GM12864 (cell line): ENCODE measurements around the gene HBEGF.

ENCODE experiments used
- DNase-seq: peaks from one replicate; pipeline ENCODE4 v3.0.0-alpha.2; 2011; ENCODE audit warnings: low read depth
- H3K4me3 ChIP-seq: 2 replicates; pipeline ENCODE4 v1.5.1; 2011; ENCODE audit warnings: mild to moderate bottlenecking, low read depth, low read length, control low read depth
- TF ChIP-seq, protein P1 (sequence below): IDR thresholded peaks from 2 replicates; pipeline ENCODE4 v1.5.1; 2011; ENCODE audit warnings: low read depth, mild to moderate bottlenecking, moderate library complexity, low read length, control low read depth, inconsistent platforms; ENCODE audit errors: missing control alignments

The HBEGF gene

DNA sequence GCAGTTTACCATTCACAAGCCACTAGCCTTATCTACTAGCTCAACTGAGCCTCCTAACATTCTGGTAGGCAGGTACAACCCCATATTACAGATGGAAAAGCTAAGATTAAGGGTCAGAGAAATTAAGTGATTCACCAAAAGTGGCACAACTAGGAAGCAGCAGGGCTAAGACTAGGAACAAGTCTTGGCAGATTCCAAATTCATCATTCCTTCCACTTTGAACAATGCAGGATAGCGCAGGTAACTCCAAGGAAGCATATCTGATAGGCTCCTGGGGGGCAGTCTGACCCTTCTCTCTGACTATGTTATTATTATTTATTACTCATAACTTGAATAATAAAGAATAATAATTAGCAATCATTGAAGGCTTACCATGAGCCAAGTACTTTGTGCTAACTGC is 8.5 kb downstream of the HBEGF start:
- TF ChIP-seq, protein P1, sequence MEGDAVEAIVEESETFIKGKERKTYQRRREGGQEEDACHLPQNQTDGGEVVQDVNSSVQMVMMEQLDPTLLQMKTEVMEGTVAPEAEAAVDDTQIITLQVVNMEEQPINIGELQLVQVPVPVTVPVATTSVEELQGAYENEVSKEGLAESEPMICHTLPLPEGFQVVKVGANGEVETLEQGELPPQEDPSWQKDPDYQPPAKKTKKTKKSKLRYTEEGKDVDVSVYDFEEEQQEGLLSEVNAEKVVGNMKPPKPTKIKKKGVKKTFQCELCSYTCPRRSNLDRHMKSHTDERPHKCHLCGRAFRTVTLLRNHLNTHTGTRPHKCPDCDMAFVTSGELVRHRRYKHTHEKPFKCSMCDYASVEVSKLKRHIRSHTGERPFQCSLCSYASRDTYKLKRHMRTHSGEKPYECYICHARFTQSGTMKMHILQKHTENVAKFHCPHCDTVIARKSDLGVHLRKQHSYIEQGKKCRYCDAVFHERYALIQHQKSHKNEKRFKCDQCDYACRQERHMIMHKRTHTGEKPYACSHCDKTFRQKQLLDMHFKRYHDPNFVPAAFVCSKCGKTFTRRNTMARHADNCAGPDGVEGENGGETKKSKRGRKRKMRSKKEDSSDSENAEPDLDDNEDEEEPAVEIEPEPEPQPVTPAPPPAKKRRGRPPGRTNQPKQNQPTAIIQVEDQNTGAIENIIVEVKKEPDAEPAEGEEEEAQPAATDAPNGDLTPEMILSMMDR = no peak
- DNase-seq = no peak
- H3K4me3 ChIP-seq = no peak overlapping the region

DNA sequence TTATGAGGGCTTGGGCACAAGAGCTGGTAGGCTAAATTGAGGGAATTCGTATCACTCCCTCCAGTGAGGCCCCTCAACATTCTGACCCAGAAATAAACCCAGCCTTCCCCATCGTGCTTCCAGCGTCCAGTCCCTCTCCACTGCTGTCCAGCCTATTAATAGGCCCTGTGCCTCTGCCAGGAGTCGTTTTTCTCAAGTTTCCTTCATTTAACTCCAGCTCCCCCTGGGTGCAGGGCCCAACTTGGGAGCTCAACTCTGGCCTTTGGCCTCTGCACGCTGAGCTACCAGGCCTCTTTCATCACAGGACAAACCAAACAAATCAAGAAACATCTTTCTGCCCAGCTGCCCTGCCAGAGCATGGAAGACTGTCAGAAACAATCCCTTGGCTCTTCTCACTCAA is 10.0 kb downstream of the HBEGF start:
- no peak for DNase-seq
- TF ChIP-seq, protein P1 = no peak
- H3K4me3 ChIP-seq = no peak overlapping the region

DNA sequence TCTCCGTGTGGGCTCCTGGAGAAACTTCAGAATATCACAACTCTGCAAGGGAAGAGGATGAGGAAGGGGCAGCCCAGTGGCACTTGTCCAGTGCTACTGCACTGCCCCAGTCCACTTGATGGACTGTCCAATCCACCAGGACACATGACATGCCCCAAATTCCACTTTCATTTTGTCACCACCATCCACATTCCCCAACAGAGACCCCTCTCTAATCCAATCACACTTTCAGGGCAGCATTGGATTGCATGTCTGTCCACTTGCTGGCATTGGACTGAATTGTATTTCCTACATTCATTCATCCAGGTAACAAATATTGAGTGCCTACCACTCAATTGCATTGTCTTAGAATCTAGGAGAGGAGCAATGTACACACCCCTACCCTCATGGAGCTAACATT is 14.8 kb downstream of the HBEGF start:
- no peak for DNase-seq
- H3K4me3 ChIP-seq = no peak overlapping the region

DNA sequence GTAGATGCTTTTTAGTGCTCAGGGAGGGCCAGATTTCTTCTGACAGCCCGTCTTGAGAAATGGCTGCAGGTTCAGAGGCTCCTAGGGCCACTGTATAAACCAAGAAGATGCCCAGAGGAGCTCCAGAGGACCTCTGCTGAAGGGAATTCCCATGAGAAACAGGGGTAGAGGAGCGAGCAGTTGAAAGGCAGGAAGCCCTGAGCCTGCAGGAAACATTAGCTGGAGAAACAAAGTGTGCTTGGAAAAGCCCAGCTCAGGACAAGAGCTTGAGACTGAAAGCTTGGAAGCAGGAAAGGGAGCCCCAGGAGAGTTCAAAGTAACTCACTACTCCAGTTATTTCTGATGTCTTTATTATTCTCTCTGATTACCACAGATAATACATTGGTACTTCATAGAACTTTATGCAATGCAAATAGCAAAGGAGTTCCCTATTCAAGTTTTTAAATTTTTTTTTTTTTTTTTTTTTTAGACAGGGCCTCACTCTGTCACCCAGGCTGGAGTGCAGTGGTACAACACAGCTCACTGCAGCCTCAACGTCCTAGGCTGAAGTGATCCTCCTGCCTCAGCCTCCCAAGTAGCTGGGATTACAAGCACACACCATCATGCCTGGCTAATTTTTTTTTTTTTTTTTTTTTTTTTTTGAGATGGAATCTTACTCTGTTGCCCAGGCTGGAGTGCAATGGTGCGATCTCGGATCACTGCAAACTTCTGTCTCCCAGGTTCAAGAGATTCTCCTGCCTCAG is 16.5 kb downstream of the HBEGF start:
- no peak for DNase-seq
- no peak overlapping the region for H3K4me3 ChIP-seq
- TF ChIP-seq, protein P1 = no peak

More for the DNA sequence above, 14.8 kb downstream of the HBEGF start:
- TF ChIP-seq, protein P1 = no peak

GRCh38 chr5:140328036-140328764 is 18.2 kb downstream of the HBEGF start:
- H3K4me3 ChIP-seq = no peak overlapping the region

GRCh38 chr5:140327589-140327988 is 18.8 kb downstream of the HBEGF start:
- no peak overlapping the region for H3K4me3 ChIP-seq
- DNase-seq = no peak
- TF ChIP-seq, protein P1 = no peak

More at GRCh38 chr5:140328036-140328764, 18.2 kb downstream of the HBEGF start:
- no peak for DNase-seq
- TF ChIP-seq, protein P1 = no peak
